ENCODE measurements around the gene MAP3K3.

Gene MAP3K3

GRCh38 chr17:63658366-63658765 is 36.1 kb downstream of the MAP3K3 start:
- DNase-seq, result no peak

- DNase-seq, result no peak
Measured at GRCh38 chr17:63659850-63660249, 37.6 kb downstream of the MAP3K3 start.

- peak; percentile 83 for DNase-seq
Measured at GRCh38 chr17:63665527-63666214, 43.5 kb downstream of the MAP3K3 start.

- DNase-seq, result no peak
Measured at GRCh38 chr17:63672856-63673255, 50.6 kb downstream of the MAP3K3 start.

- peak; percentile 46 for DNase-seq
Measured at GRCh38 chr17:63675231-63675606, 53.0 kb downstream of the MAP3K3 start.

- peak; percentile 67 for DNase-seq
Measured at GRCh38 chr17:63675607-63676546, 53.7 kb downstream of the MAP3K3 start.

GRCh38 chr17:63676584-63676983 is 54.4 kb downstream of the MAP3K3 start:
- no peak for DNase-seq

- DNase-seq, result no peak
Measured at GRCh38 chr17:63679214-63679613, 57.0 kb downstream of the MAP3K3 start.

- no peak for DNase-seq
Measured at GRCh38 chr17:63680700-63681099, 58.5 kb downstream of the MAP3K3 start.

GRCh38 chr17:63681530-63681929 is 59.3 kb downstream of the MAP3K3 start:
- no peak for DNase-seq

GRCh38 chr17:63682441-63682840 is 60.2 kb downstream of the MAP3K3 start:
- no peak for DNase-seq

GRCh38 chr17:63682981-63683380 is 60.8 kb downstream of the MAP3K3 start:
- no peak for DNase-seq

GRCh38 chr17:63685041-63685440 is 62.8 kb downstream of the MAP3K3 start:
- DNase-seq, result no peak

- no peak for DNase-seq
Measured at GRCh38 chr17:63685578-63685977, 63.4 kb downstream of the MAP3K3 start.

GRCh38 chr17:63686138-63686685 is 64.0 kb downstream of the MAP3K3 start:
- DNase-seq, result no peak

- DNase-seq, result no peak
Measured at GRCh38 chr17:63688396-63689020, 66.3 kb downstream of the MAP3K3 start.

GRCh38 chr17:63689479-63689878 is 67.3 kb downstream of the MAP3K3 start:
- DNase-seq, result no peak

- DNase-seq, result no peak
Measured at GRCh38 chr17:63692195-63692816, 70.1 kb downstream of the MAP3K3 start.

- no peak for DNase-seq
Measured at GRCh38 chr17:63693411-63694113, 71.3 kb downstream of the MAP3K3 start.

- no peak for DNase-seq
Measured at GRCh38 chr17:63694229-63694949, 72.2 kb downstream of the MAP3K3 start.

- peak; percentile 13 for DNase-seq
Measured at GRCh38 chr17:63694950-63695773, 72.9 kb downstream of the MAP3K3 start.

Measured in suppressor macrophage treated with lipopolysaccharide for 4 hours (primary cell).